OCI-LY7 (cell line): Measurements from ENCODE around the gene DNAAF2.

Source experiments
- EZH2phosphoT487 ChIP-seq: fragments of 200-600 bp; sonication (generic); IDR thresholded peaks from 2 replicates; pipeline ENCODE4 v1.6.1; 2018; ENCODE audit warnings: low read depth, borderline replicate concordance, mild to moderate bottlenecking, mixed run types, antibody characterized with exemption, low read length, moderate library complexity, mixed read lengths
- TF ChIP-seq, protein P1 (sequence below): fragments of 200-600 bp; sonication (generic); conservative IDR thresholded peaks from 2 replicates; pipeline ENCODE4 v1.5.1; 2014; ENCODE audit warnings: mild to moderate bottlenecking, antibody characterized with exemption, low read length, moderate library complexity, mixed read lengths

DNA sequence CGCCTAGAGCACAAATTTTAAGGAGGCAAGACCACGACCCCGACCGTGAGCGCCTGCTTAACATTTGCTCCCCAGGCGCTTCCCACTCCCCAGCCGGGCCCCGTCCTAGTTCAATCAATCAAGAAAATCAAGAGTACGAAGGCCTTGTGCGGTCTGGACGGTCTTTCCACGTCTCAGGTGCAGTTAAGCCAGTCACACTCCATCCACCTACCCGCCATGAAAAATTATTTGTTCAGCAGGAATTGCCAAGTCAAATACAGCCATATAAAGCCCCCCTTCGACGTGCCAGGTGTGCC, 36.9 kb downstream of the DNAAF2 start:
- TF ChIP-seq, protein P1, sequence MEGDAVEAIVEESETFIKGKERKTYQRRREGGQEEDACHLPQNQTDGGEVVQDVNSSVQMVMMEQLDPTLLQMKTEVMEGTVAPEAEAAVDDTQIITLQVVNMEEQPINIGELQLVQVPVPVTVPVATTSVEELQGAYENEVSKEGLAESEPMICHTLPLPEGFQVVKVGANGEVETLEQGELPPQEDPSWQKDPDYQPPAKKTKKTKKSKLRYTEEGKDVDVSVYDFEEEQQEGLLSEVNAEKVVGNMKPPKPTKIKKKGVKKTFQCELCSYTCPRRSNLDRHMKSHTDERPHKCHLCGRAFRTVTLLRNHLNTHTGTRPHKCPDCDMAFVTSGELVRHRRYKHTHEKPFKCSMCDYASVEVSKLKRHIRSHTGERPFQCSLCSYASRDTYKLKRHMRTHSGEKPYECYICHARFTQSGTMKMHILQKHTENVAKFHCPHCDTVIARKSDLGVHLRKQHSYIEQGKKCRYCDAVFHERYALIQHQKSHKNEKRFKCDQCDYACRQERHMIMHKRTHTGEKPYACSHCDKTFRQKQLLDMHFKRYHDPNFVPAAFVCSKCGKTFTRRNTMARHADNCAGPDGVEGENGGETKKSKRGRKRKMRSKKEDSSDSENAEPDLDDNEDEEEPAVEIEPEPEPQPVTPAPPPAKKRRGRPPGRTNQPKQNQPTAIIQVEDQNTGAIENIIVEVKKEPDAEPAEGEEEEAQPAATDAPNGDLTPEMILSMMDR: no peak
- TF ChIP-seq EZH2phosphoT487: no peak
